Putamen (tissue), 1 donor: ENCODE results near the gene LCN12.

Experiments used
- DNase-seq: peaks from one replicate; pipeline ENCODE4 v3.0.0-alpha.2; 2016; ENCODE audit warnings: low spot score

Gene LCN12

DNA sequence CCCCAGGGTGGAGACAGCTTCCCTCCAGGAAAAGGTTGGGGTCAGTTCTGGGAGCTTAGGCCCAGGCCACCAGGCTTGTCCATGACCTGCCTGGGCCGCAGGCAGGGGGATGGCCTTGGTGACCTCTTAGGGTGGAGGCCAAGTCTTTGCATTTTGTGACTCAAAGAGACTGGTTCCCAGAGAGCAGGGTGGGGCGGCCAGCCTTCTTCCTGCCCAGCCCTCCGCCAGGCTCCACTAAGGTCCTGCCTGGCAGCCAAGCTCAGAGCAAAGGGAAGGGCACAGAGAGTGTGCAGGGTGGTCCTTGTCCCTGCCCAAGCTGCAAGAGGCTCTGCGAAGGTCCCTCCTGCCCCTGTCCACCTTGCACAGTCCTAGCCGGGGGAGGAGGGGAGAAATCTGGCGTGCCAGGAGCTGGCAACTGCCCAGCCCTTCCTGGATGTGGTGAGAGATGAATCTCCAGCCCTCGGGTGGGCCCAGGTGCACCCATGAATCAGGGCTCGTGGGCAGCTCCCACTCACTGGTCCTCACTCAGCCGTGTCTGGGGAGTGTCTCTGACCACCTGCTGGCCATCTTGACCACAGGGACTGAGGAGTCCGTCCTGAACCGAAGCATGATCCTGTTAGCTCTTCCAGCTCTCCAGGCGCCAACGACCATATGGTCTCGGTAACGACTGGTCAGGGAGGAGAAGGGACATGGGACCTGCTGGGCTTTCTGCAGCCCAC, 22.9 kb downstream of the LCN12 start:
- DNase-seq, result no peak

DNA sequence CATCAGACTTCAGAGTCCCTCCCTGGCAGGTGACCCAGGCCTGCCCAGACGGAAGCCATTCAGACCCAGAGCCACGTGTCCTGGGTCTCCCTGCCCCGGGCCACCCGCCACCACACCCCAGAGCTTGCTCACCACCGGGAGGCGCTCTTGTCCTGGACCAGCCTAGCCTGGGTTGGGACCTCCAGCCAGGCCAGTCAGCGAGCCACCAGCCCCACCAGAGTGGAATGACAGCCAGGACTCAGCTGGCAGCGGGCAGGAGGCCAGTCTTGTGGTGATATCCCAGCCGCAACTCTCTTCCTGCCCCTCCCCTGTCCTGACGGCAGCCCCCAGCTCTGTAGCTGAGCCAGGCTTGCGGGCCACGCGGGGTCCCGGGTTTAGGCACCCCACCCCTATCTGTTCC, 23.6 kb downstream of the LCN12 start:
- peak; percentile 86 for DNase-seq

DNA sequence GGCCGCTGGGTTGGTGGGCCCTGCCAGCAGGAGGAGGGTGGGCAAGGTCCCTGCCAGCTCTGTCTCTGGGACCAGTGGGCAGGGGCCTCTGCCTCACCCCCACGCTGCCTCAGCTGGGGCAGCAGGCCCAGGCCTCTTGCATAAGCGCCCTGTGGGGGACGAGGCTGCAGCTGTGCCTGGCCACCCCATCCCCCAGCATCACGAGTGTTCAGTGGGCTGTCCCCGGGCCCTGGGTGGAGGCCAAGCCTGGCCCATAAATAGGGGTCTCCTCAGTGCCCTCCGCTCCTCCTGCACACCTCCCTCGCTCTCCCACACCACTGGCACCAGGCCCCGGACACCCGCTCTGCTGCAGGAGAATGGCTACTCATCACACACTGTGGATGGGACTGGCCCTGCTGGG, 25.1 kb downstream of the LCN12 start, which contains the start of gene PTGDS:
Gene PTGDS, plus strand, starts transcription at position 282 of the 400 bp plus-strand sequence. Its CDS starts 75 bp downstream, at position 357.
- DNase-seq, result peak; percentile 97

GRCh38 chr9:136977649-136978072, 25.6 kb downstream of the LCN12 start:
- DNase-seq, result no peak

DNA sequence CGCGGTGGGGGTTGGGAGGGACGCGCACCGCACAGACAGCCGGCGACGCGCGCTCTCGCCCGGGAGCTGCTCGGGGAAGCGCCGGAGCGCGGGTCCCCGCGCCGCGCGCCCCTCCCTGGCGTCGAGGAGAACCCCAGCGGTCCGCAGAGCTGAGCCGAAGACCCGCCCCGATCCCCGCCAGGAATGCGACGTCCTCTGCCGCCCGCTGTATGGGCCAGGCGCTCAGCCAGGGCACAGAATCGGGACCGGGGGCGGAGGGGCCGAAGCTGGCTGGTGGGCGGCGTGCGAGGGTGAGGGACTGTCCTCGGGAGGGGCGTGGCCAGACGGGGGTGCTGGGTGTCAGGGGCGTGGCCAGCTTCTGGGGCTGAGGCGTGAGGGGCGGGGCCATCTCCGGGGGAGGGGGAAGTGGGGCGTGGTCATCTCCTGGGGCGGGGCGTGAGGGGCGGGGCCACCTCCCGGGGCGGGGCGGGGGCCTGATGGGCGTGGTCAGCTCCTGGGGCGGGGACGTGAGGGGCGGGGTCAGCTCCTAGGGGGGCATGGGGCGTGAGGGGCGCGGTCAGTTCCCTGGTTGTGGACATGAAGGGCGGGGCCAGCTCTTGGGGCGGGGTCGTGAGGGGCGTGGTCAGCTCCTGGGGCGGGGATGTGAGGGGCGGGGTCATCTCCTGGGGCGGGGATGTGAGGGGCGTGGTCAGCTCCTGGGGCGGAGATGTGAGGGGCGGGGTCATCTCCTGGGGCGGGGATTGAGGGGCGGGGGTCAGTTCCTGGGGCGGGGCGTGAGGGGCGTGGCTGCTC, 26.2 kb downstream of the LCN12 start:
- DNase-seq, result peak; percentile 93

GRCh38 chr9:136978865-136979544, 26.9 kb downstream of the LCN12 start:
- no peak for DNase-seq

DNA sequence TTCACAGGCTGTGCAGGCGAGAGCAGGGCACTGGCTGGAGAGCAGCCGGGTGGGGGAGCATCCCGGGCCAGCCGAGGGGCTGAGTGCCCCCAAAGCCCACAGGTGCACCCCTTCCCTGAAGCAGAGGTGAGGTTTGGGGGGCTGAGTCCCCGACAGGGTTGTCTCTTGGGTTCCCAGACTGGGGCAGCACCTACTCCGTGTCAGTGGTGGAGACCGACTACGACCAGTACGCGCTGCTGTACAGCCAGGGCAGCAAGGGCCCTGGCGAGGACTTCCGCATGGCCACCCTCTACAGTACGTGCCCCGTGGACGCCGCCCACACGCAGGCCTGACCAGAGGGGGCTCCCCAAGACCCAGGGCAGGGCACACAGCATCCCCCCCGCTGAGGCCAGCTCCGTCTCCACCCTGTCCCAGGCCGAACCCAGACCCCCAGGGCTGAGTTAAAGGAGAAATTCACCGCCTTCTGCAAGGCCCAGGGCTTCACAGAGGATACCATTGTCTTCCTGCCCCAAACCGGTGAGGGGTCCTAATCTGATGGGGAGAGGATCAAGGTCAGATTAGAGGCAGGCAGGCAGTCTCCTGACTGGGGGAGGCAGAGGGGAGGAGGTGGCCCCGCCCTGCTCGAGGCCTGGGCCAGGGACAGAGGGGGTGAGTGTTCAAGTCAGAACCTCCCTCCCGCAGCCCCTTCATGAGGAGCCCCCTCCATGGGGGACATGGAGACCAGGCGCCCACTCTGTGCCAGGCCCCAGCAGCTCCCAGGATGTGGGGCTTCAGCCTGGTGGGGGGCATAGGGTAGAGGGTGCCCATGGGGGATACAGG, 27.9 kb downstream of the LCN12 start:
- no peak for DNase-seq

DNA sequence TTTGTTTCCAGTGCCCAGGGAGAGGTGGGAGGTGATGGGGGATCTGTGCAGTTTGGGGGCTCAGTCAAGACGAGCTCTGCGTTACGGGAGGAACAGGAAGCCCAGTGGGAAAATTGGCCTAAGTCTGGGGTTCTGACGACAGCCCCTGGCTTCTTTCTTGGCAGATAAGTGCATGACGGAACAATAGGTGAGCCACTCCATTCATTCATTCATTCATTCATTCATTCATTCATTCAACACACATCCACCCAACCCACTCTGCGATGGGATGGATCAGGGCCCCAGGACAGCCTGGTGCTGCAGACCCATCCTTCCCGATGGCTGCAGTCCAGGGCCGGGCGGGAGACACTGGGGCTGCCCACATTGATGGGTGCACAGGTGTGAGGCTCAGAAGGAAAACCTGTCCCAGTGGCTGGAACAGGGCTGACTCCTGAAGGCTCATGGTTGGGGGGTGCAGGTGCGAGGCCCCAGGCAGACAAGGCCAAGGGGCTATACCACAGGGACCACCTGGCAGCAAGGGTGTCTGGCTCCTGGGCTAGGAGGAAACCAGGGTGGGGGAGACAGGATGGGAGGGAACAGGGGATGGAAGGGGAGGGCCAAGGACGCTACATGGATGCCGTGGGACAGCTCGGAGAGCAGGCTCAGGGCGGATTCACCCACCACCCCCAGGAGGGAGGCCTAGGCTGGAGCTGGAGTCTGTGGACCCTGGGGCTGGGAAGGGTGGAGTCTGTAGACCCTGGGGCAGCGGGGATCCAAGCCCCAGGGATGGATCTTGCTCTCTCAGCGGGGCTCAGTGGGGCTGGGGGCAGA, 28.8 kb downstream of the LCN12 start:
- DNase-seq, result no peak

DNA sequence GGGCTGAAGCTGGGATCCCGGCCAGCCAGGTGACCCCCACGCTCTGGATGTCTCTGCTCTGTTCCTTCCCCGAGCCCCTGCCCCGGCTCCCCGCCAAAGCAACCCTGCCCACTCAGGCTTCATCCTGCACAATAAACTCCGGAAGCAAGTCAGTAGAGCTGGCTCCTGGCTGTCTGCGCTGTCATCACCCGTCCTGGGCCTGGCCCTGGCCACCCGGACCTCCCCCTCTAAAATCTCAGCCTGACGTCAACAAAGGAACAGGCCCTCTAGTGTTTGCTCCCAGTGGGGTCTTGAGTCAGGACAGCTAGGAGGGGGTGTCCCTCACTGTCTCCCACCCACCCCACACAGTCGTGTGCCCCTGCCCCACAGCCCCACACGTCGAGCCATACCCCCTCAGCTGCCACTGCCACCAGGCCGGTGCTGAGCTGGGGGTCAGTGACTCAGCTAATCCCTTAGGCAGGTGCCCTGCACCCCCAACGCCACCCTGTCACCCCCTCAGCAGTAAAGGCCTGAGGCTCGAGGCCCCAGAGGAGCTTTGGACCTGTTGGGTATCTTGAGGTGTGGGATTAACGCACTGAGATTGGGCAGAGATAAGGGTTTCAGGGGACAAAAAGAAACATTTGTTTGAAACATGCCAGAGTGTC, 29.6 kb downstream of the LCN12 start:
- DNase-seq, result peak; percentile 77

- DNase-seq, result no peak
These were observed 30.4 kb downstream of the LCN12 start, which contains the start of gene LCNL1 for GRCh38 chr9:136982232-136983051. Gene LCNL1, plus strand, starts transcription at chr9:136982993. Its CDS starts 594 bp downstream, at chr9:136983587.

GRCh38 chr9:136983167-136983566, 31.1 kb downstream of the LCN12 start:
- no peak for DNase-seq

- no peak for DNase-seq
These were observed 31.7 kb downstream of the LCN12 start for GRCh38 chr9:136983656-136984314.

GRCh38 chr9:136984464-136985026, 32.5 kb downstream of the LCN12 start:
- no peak for DNase-seq

GRCh38 chr9:136985027-136985602, 33.0 kb downstream of the LCN12 start:
- DNase-seq, result no peak

- no peak for DNase-seq
These were observed 33.8 kb downstream of the LCN12 start for GRCh38 chr9:136985853-136986252.

DNA sequence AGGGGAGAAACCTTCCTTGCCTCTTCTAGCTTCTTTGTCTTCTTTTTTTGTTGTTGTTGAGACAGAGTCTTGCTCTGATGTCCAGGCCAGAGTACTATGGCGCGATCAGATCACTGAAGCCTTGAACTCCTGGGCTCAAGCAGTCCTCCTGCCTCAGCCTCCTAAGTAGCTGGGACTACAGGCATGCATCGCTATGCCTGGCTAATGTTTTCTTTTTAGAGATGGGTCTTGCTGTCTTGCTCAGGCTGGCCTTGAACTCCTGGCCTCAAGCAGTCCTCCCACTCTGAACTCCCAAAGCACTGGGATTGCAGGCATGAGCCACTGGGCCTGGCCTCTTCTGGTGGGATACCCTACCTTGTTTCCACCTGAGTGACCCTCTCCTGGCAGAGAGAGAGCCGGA, 36.8 kb downstream of the LCN12 start:
- DNase-seq, result no peak

DNA sequence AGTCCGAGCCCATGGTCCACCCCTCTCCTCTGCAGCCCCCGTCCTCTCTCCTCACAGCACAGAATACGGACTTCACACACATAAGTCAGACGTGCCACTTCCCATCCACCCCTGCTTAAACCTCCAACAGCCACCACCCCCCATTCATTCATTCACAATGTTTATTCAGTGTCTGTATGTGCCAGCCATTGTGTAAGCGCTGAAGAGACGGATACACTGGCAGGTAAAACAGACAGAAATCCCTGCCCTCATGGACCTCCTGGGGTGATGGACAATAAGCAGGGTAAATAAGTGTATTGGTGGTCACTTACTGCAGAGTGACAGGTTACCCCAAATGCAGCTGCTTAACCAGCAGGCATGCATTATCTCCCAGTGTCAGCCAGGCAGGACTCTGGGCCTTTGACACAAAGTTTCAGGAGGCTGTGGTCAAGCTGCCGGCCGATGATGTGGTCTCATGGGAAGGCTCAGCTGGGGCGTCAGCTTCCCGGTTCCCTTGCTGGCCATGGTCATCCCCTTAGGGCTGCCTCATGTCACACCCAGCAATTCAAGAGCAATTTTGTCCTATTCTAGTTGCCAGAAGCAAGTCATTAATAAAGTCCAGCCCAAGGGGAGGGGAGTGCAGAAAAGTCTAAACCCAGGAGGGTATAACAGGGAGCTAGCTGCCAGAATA, 38.3 kb downstream of the LCN12 start:
- no peak for DNase-seq
